HL-60 (cell line): Measurements from ENCODE around the gene IVL.

Experiments
- DNase-seq, 2 experiments: peaks; one replicate each; pipeline ENCODE4 v3.0.0-alpha.2; 2010 to 2020; ENCODE audit warnings: low read depth in 1 of 2, low spot score in 1 of 2
- H3K27ac ChIP-seq: fragments of 250-450 bp; sonication (Bioruptor Pico); replicated peaks from 2 replicates; pipeline ENCODE4 v1.5.1; 2020; ENCODE audit warnings: mild to moderate bottlenecking, moderate library complexity
- H3K27me3 ChIP-seq: fragments of 250-450 bp; sonication (Bioruptor Pico); 2 replicates; pipeline ENCODE4 v1.5.1; 2021; ENCODE audit warnings: mild to moderate bottlenecking, moderate library complexity; ENCODE audit not compliant: insufficient read depth, poor library complexity, severe bottlenecking
- H3K4me3 ChIP-seq: replicated peaks from 2 replicates; pipeline ENCODE4 v1.5.1; 2011; ENCODE audit warnings: mild to moderate bottlenecking, control low read depth, low read length; ENCODE audit not compliant: insufficient read depth
- GABPA ChIP-seq: IDR thresholded peaks from 2 replicates; pipeline ENCODE4 v1.6.1; 2012; ENCODE audit warnings: low read depth
- POLR2AphosphoS5 ChIP-seq: IDR thresholded peaks from 2 replicates; pipeline ENCODE4 v1.6.1; 2012; ENCODE audit warnings: low read depth
- SPI1 ChIP-seq: IDR thresholded peaks from 2 replicates; pipeline ENCODE4 v1.6.1; 2012; ENCODE audit warnings: low read depth, mild to moderate bottlenecking, borderline replicate concordance
- TF ChIP-seq, protein P1 (sequence below): IDR thresholded peaks from 2 replicates; pipeline ENCODE4 v1.6.1; 2012; ENCODE audit warnings: low read depth; ENCODE audit not compliant: insufficient replicate concordance
- TF ChIP-seq, protein P2 (sequence below): IDR thresholded peaks from one replicate; pipeline ENCODE4 v1.5.1; 2011; ENCODE audit warnings: low read length, control low read depth, inconsistent platforms; ENCODE audit not compliant: insufficient read depth

Gene IVL

GRCh38 chr1:152880316-152880715 lies 28.0 kb upstream of the IVL start:
- Histone ChIP-seq H3K4me3 (no peak overlapping the region), H3K27ac (no peak overlapping the region), H3K27me3 (peaks cover 2% of the 10 kb centered on the region)
- TF ChIP-seq POLR2AphosphoS5, result no peak
- TF ChIP-seq, protein P1, sequence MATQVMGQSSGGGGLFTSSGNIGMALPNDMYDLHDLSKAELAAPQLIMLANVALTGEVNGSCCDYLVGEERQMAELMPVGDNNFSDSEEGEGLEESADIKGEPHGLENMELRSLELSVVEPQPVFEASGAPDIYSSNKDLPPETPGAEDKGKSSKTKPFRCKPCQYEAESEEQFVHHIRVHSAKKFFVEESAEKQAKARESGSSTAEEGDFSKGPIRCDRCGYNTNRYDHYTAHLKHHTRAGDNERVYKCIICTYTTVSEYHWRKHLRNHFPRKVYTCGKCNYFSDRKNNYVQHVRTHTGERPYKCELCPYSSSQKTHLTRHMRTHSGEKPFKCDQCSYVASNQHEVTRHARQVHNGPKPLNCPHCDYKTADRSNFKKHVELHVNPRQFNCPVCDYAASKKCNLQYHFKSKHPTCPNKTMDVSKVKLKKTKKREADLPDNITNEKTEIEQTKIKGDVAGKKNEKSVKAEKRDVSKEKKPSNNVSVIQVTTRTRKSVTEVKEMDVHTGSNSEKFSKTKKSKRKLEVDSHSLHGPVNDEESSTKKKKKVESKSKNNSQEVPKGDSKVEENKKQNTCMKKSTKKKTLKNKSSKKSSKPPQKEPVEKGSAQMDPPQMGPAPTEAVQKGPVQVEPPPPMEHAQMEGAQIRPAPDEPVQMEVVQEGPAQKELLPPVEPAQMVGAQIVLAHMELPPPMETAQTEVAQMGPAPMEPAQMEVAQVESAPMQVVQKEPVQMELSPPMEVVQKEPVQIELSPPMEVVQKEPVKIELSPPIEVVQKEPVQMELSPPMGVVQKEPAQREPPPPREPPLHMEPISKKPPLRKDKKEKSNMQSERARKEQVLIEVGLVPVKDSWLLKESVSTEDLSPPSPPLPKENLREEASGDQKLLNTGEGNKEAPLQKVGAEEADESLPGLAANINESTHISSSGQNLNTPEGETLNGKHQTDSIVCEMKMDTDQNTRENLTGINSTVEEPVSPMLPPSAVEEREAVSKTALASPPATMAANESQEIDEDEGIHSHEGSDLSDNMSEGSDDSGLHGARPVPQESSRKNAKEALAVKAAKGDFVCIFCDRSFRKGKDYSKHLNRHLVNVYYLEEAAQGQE, result no peak
- TF ChIP-seq, protein P2, sequence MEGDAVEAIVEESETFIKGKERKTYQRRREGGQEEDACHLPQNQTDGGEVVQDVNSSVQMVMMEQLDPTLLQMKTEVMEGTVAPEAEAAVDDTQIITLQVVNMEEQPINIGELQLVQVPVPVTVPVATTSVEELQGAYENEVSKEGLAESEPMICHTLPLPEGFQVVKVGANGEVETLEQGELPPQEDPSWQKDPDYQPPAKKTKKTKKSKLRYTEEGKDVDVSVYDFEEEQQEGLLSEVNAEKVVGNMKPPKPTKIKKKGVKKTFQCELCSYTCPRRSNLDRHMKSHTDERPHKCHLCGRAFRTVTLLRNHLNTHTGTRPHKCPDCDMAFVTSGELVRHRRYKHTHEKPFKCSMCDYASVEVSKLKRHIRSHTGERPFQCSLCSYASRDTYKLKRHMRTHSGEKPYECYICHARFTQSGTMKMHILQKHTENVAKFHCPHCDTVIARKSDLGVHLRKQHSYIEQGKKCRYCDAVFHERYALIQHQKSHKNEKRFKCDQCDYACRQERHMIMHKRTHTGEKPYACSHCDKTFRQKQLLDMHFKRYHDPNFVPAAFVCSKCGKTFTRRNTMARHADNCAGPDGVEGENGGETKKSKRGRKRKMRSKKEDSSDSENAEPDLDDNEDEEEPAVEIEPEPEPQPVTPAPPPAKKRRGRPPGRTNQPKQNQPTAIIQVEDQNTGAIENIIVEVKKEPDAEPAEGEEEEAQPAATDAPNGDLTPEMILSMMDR, result no peak
- TF ChIP-seq SPI1, result no peak
- TF ChIP-seq GABPA, result no peak
- no peak for DNase-seq

- TF ChIP-seq POLR2AphosphoS5, result no peak
- no peak for TF ChIP-seq GABPA
- no peak for TF ChIP-seq SPI1
- TF ChIP-seq, protein P2, result no peak
- TF ChIP-seq, protein P1, result no peak
- H3K27ac ChIP-seq, result no peak overlapping the region
- no peak for DNase-seq
- no peak overlapping the region for H3K4me3 ChIP-seq
- peaks cover 3% of the 10 kb centered on the region for H3K27me3 ChIP-seq
Measured at GRCh38 chr1:152880907-152881306, 27.4 kb upstream of the IVL start.

- no peak overlapping the region for H3K27ac ChIP-seq
Measured at GRCh38 chr1:152884085-152884484, 24.3 kb upstream of the IVL start.

More at GRCh38 chr1:152884085-152884484, 24.3 kb upstream of the IVL start:
- H3K27me3 ChIP-seq, result peaks cover 5% of the 10 kb centered on the region
- DNase-seq, result no peak
- TF ChIP-seq, protein P1, result no peak
- TF ChIP-seq, protein P2, result no peak
- no peak for TF ChIP-seq GABPA
- no peak for TF ChIP-seq POLR2AphosphoS5
- no peak for TF ChIP-seq SPI1
- H3K4me3 ChIP-seq, result no peak overlapping the region
